ENCODE measurements around the gene HSPA12B. TPM values are rescaled to one million over a fixed set of nuclear protein-coding genes. Genes with fewer than 3 reads are reported as not detected.

HSPA12B gene, protein sequence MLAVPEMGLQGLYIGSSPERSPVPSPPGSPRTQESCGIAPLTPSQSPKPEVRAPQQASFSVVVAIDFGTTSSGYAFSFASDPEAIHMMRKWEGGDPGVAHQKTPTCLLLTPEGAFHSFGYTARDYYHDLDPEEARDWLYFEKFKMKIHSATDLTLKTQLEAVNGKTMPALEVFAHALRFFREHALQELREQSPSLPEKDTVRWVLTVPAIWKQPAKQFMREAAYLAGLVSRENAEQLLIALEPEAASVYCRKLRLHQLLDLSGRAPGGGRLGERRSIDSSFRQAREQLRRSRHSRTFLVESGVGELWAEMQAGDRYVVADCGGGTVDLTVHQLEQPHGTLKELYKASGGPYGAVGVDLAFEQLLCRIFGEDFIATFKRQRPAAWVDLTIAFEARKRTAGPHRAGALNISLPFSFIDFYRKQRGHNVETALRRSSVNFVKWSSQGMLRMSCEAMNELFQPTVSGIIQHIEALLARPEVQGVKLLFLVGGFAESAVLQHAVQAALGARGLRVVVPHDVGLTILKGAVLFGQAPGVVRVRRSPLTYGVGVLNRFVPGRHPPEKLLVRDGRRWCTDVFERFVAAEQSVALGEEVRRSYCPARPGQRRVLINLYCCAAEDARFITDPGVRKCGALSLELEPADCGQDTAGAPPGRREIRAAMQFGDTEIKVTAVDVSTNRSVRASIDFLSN
- total RNA-seq = under 0.01 TPM in 1 of 2 replicates, not detected in the other

GRCh38 chr20:3732327-3733118 is at the start of gene HSPA12B:
HSPA12B (plus strand) TSS chr20:3732685; CDS start chr20:3738675, 5,990 bp downstream.

DNA sequence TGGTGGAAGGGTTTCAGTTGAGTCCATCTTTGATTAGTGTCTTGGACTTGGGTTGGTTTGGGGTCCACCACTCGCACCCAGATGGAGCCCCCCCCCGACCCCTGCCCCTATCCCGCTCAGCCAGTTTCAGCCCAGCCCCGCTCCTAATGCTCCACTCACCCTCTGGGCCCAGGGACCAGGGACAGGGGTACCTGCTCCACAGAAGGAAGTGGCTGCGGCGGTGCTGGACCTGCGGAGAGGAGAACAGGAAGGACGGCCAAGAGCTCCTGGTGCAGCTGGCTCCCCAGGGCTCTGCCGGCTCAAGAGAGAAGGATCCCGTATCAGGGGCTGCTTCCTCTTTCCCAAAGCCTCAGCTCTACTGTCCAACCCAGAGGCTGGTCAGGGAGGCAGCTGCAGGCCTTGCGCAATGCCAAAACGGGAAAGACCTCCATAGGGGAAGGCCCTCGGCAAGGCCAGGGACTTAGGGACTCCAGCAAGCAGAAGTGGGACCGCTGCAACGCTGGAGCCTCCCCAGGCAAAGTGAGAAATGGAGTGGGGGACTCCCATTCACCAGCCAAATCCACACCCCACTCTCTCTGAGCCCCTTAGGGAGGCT is 20.1 kb upstream of the HSPA12B start, which contains the start of gene SIGLEC1:
TSS of gene SIGLEC1 (minus strand) at position 322 of the 595 bp plus-strand sequence. CDS start 5,472 bp downstream, outside the sequence.

DNA sequence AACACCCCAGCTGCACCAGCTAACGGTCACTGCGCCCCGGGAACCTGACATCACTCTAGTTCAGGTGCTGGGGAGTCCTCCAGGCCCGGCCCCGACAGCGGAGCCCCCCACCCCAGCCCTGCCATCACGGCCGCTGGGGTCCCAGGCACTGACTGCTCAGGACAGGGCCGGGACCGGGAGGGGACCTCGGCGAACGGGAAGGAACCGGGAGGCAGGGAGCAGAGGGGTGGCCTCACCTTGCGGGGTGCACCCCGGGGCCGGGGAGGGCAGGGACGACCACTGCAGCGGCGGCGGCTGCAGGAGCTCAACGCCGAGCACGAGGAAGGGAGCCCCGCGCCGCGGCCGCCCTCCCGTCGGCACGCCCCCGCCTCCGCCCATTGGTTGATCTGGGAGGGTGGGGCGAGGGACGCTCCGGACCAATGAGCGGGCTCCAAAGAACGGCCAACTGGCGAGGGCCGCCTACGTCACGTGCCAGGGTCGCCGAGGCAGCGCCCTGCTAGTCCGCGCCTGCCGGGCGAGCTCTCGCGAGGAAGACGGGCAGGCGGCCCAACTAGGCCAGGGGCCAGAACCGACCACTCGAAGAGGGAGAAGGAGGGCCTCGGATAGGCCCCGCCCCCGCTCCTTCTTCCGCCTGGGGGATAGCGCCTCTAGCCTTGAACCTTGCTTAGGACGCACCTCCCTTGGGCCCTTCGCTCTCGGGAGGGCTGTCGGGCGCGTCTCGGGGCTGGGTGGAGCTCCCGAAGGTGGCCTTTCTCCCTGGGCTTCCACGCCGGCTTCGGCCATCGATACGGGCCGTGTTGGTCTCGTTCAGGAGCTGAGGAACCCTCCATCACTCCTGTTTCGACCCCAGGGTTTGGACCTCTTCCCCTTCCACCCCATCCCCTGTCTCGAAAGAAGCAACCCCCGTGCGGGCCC is 35.2 kb downstream of the HSPA12B start, which contains the start of gene ADISSP:
TSS of gene ADISSP (minus strand) at position 327 of the 915 bp plus-strand sequence. CDS start 7,653 bp downstream, outside the sequence.

GRCh38 chr20:3781153-3781910 is 48.8 kb downstream of the HSPA12B start, which contains the start of gene SPEF1:
SPEF1 (minus strand) TSS chr20:3781448; CDS start chr20:3781287, 161 bp downstream.

DNA sequence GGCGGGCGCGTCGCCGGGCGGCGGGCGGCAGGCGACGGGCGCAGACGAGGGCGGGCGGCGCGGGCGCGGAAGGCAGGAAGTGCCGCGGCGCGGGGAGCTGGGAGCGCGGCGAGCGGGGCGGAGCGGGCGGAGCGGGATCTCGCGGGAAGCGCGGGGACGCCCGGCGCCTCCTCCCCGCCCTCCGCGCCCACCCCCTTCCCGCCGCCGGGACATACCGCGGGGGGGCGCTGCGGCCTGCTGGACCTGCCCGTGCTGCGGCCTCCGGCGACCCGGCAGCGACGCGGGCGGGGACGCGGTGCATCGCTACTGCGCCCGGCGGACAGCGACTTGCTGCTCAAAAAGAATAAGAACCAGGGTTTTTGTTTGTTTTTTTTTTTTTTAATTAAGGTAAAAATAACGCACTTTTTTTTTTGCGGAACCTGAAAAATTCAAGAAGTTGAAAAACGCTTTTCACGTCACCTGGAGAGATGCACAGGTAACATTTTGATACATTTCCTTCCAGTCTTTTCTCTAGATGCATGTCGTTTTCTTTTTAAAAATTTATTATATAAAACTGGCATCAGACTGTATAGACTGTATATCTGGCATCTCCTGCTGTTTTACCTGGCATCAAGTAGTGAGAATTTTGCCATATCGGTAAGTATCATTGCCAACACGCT is 54.3 kb downstream of the HSPA12B start, which contains the start of gene CENPB:
TSS of gene CENPB (minus strand) at position 76 of the 659 bp plus-strand sequence. CDS start 257 bp downstream, outside the sequence.

DNA sequence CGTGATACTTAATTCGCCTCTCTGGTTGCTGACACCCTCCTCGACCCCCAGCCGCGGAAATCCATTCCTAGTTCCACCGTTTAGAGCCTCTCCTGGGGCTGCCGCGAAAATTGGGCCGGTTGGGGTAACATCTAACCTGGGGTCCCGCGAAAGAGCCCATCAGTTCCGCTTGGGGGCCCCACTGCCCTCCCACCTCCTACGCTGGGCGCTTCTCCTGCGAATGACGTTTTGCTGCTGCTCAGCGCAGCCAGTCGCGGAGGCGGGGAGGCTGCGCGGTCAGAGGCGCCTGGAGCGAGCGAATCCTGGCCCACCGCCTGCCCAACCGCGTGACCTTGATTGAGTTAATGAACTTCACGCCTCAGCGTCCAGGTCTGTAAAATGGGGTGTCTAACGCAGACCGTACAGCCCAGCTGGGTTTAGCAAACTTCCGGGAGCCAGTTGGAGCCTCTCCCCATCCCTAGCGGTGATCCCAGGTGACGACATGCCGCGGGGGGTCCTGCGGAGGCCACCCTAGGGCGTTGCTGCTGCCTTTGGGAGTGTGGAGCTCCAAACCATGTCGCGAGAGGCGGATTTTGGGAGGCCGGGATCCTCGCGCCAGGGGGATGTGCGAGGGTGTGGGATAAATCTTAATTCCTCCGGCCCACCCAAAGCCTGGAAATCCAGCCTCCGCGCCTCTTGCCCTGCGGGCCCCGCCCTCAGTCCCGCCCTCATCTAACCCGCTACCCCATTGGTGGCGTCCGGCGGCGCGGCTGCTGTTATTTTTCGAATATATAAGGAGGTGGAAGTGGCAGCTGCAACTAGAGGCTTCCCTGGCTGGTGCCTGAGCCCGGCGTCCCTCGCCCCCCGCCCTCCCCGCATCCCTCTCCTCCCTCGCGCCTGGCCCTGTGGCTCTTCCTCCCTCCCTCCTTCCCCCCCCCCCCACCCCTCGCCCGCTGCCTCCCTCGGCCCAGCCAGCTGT is 63.3 kb downstream of the HSPA12B start, which contains the start of gene CDC25B:
TSS of gene CDC25B (plus strand) at position 800 of the 958 bp plus-strand sequence. CDS start 222 bp downstream, outside the sequence.

Other genes with a start within 250 kb of the HSPA12B start
- not detected in 2 replicates for gene GFRA4, start 69.3 kb upstream of the HSPA12B start, total RNA-seq
- gene ADAM33, start 50.7 kb upstream of the HSPA12B start, total RNA-seq = not detected in 2 replicates
- gene SIGLEC1, start 20.1 kb upstream of the HSPA12B start, total RNA-seq = not detected in 2 replicates
- 16.1 and 20.2 TPM in 2 replicates for gene ADISSP, start 35.1 kb downstream of the HSPA12B start, total RNA-seq
- gene SPEF1, start 48.8 kb downstream of the HSPA12B start, total RNA-seq = not detected in 2 replicates
- gene CENPB, start 54.1 kb downstream of the HSPA12B start, total RNA-seq = 100 and 109 TPM in 2 replicates
- gene CDC25B, start 63.6 kb downstream of the HSPA12B start, total RNA-seq = 8.4 and 33.0 TPM in 2 replicates
- 8.2 and 8.5 TPM in 2 replicates for gene AP5S1, start 87.9 kb downstream of the HSPA12B start, total RNA-seq
- gene MAVS, start 114.1 kb downstream of the HSPA12B start, total RNA-seq = 13.0 and 18.8 TPM in 2 replicates
- 41.8 and 59.5 TPM in 2 replicates for gene PANK2, start 156.7 kb downstream of the HSPA12B start, total RNA-seq

Data from tracheal epithelial cell (primary cell).